ENCODE data around the gene CAND1. TPM values are rescaled to one million over a fixed set of nuclear protein-coding genes. Genes with fewer than 3 reads are reported as not detected.
"Not testable (repeated sequence)": the region's sequence is repeated elsewhere in the genome, so short reads cannot be mapped to it uniquely, and the experiment has no call there.

The CAND1 gene
- total RNA-seq, 1 donor from 2014 or later, result 37.1 TPM

- no peak for ATAC-seq
- intact Hi-C loops (cut with DNase I), result no loop called here
- no peak for DNase-seq (ENCODE audit: missing footprints)
These were observed 58.3 kb downstream of the CAND1 start for GRCh38 chr12:67327466-67327865.

GRCh38 chr12:67331123-67331522 lies 62.0 kb downstream of the CAND1 start:
- ATAC-seq, result no peak
- intact Hi-C loops (cut with DNase I), result no loop called here
- no peak for DNase-seq (ENCODE audit: missing footprints)

- DNase-seq (ENCODE audit: missing footprints) (no peak), ATAC-seq (no peak)
- intact Hi-C loops (cut with DNase I), result no loop called here
These were observed 62.7 kb downstream of the CAND1 start for GRCh38 chr12:67331828-67332227.

GRCh38 chr12:67333649-67334048 lies 64.5 kb downstream of the CAND1 start:
- no peak for ATAC-seq
- intact Hi-C loops (cut with DNase I), result no loop called here
- no peak for DNase-seq (ENCODE audit: missing footprints)

- intact Hi-C loops (cut with DNase I), result no loop called here
- ATAC-seq (no peak), DNase-seq (ENCODE audit: missing footprints) (no peak)
These were observed 69.3 kb downstream of the CAND1 start for GRCh38 chr12:67338426-67338825.

- no peak for DNase-seq (ENCODE audit: missing footprints)
- no peak for ATAC-seq
- intact Hi-C loops (cut with DNase I), result no loop called here
These were observed 70.4 kb downstream of the CAND1 start for GRCh38 chr12:67339530-67339929.

- DNase-seq (ENCODE audit: missing footprints); intact Hi-C loops (cut with DNase I); ATAC-seq: not testable (repeated sequence)
These were observed 71.9 kb downstream of the CAND1 start for GRCh38 chr12:67341086-67341485.

GRCh38 chr12:67344979-67345710 lies 76.0 kb downstream of the CAND1 start:
- ATAC-seq (no peak), DNase-seq (ENCODE audit: missing footprints) (no peak)
- intact Hi-C loops (cut with DNase I), result no loop called here

GRCh38 chr12:67348683-67349082 lies 79.5 kb downstream of the CAND1 start:
- intact Hi-C loops (cut with DNase I), result no loop called here
- DNase-seq (ENCODE audit: missing footprints) (no peak), ATAC-seq (no peak)

- intact Hi-C loops (cut with DNase I), result no loop called here
- ATAC-seq (no peak), DNase-seq (ENCODE audit: missing footprints) (no peak)
These were observed 83.5 kb downstream of the CAND1 start for GRCh38 chr12:67352682-67353081.

- intact Hi-C loops (cut with DNase I), result no loop called here
- DNase-seq (ENCODE audit: missing footprints) (no peak), ATAC-seq (peak; percentile 36)
These were observed 85.2 kb downstream of the CAND1 start for GRCh38 chr12:67354322-67354721.

- ATAC-seq (no peak), DNase-seq (ENCODE audit: missing footprints) (no peak)
- intact Hi-C loops (cut with DNase I), result loop anchor here (5.0 kb wide), 2 partner anchors 62 to 87 kb away; no protein-coding TSS in a partner anchor
These were observed 85.8 kb downstream of the CAND1 start for GRCh38 chr12:67354966-67355365.

- intact Hi-C loops (cut with DNase I), result loop anchor here (2.0 to 5.0 kb wide), 3 partner anchors 62 to 587 kb away; no protein-coding TSS in a partner anchor
- ATAC-seq (peak; percentile 56), DNase-seq (ENCODE audit: missing footprints) (no peak)
These were observed 86.5 kb downstream of the CAND1 start for GRCh38 chr12:67355428-67356379.

GRCh38 chr12:67356380-67356774 lies 87.2 kb downstream of the CAND1 start:
- DNase-seq (ENCODE audit: missing footprints) (no peak), ATAC-seq (no peak)
- intact Hi-C loops (cut with DNase I), result loop anchor here (2.0 to 5.0 kb wide), 3 partner anchors 61 to 586 kb away; no protein-coding TSS in a partner anchor

GRCh38 chr12:67357376-67358125 lies 88.4 kb downstream of the CAND1 start:
- ATAC-seq (no peak), DNase-seq (ENCODE audit: missing footprints) (no peak)
- intact Hi-C loops (cut with DNase I), result loop anchor here (2.0 to 5.0 kb wide), 3 partner anchors 60 to 585 kb away; no protein-coding TSS in a partner anchor

GRCh38 chr12:67358781-67359338 lies 89.7 kb downstream of the CAND1 start:
- intact Hi-C loops (cut with DNase I), result loop anchor here (5.0 kb wide), 2 partner anchors 58 to 83 kb away; no protein-coding TSS in a partner anchor
- ATAC-seq (peak; percentile 74), DNase-seq (ENCODE audit: missing footprints) (no peak)

GRCh38 chr12:67362526-67362925 lies 93.4 kb downstream of the CAND1 start:
- intact Hi-C loops (cut with DNase I), result no loop called here
- DNase-seq (ENCODE audit: missing footprints), result no peak
- ATAC-seq, result no peak

- DNase-seq (ENCODE audit: missing footprints) (no peak), ATAC-seq (peak; percentile 35)
- intact Hi-C loops (cut with DNase I), result no loop called here
These were observed 95.1 kb downstream of the CAND1 start for GRCh38 chr12:67364228-67364627.

- no peak for ATAC-seq
- intact Hi-C loops (cut with DNase I), result no loop called here
- DNase-seq (ENCODE audit: missing footprints), result no peak
These were observed 96.0 kb downstream of the CAND1 start for GRCh38 chr12:67365131-67365530.

Data from Right ventricle myocardium inferior (tissue), 1 donor.